ENCODE measurements around the gene THSD1.
"Not testable (repeated sequence)": the region's sequence is repeated elsewhere in the genome, so short reads cannot be mapped to it uniquely, and the experiment has no call there.

Gene THSD1

GRCh38 chr13:52356327-52356726 is 49.6 kb downstream of the THSD1 start:
- DNase-seq (ENCODE audit: low read depth in 2 of 2): no peak

GRCh38 chr13:52353193-52353592 is 52.8 kb downstream of the THSD1 start:
- DNase-seq (ENCODE audit: low read depth in 2 of 2): peak in 1 of 2 experiments; percentile 32

DNA sequence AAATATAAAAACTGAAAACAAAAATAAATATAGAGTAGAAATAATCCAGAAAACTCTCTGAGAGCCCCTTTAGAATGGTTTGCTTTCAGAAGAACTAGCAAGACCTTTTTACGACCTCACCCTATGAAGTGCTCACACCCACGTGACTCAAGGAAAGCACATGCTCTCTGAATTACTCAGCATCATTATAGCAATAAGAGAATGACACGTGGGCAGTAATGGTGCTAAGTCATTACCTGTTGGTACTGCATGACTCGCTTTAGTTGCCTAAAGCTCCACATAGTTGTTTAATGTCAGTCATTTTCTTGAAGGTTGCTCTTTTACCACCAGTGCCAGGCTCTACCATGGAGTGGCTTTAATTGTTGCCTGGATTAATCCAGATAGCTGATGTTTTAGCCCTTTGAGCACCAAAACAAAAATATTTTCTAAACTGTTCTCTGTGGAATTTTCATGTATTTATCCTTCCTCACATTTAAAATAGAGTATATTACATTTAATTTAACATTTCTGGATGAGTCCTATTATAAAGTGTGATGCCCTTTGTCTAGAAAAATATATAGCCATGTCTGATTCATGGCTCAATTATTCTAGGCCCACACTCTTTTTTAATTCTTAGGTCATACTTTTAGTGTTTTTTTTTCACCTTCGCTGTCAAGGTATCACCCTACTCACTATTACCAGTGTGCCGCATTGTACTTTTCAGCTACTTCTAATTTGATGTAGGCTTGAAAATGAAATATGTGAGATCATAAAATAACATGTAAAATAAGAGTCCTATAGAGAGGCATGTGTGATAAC is 56.8 kb downstream of the THSD1 start:
- DNase-seq (ENCODE audit: low read depth in 2 of 2): peak in 1 of 2 experiments; percentile 36

DNA sequence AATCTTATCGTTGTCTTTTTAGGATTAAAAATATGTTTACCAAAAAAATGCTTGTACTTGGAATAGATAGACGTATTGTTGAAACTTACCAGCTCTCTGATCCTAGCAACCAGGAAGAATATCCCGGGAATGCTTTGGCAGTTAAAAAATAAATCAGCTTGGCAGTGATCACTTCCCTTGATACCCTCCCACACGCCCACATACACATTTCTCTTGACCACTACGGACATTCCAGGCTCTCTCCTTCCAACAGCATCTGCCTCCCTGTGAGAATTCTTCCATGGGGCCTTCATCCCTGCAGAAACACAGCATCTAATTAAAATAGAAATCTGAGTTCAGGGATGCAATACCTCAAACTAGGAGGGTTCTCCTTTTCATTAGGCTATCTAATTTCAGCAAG is 57.9 kb downstream of the THSD1 start:
- DNase-seq (ENCODE audit: low read depth in 2 of 2): peak; percentile 60 to 64

DNA sequence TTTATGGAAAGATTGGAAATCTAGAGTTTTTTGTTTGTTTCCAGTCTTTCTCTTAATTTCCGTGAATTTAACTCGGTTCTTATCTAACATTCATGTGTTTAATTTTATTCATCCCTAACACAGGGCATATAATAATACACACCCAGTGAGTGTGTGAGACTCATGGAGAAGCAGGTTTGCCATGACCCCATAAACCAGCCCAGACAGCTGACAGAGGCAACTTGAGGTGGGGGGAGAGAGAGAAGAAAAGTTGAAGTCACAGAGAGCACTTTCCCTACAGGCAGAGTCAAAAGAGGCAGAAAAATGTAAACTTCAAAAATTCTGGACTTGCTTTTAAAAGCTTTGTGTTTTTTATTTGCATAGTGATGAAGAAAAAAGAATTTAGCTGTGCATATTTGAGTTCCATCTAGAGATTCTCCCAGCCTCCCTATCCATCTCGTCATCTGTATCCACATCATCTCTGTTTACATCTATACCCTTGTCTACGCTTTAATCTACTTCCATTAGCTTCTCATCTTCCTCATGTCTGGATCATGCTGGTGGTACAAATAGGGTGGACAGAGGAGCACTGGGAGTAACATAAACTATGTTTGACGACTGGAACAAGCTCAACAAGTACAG is 60.2 kb downstream of the THSD1 start:
- DNase-seq (ENCODE audit: low read depth in 2 of 2): no peak

GRCh38 chr13:52345048-52345447 is 60.9 kb downstream of the THSD1 start:
- no peak for DNase-seq (ENCODE audit: low read depth in 2 of 2)

GRCh38 chr13:52344108-52344507 is 61.9 kb downstream of the THSD1 start:
- no peak for DNase-seq (ENCODE audit: low read depth in 2 of 2)

DNA sequence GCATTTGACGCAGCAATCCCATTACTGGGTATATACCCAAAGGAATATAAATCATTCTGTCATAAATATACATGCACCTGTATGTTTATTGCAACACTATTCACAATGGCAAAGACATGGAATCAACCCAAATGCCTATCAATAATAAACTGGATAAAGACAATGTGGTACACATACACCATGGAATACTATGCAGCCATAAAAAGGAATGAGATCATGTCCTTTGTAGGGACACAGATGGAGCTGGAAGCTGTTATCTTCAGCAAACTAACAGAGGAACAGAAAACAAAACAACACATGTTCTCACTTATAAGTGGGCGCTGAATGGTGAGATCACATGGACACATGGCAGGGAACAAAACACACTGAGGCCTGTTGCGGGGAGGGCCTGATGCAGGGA is 63.8 kb downstream of the THSD1 start:
- DNase-seq (ENCODE audit: low read depth in 2 of 2): not testable (repeated sequence)

- not testable (repeated sequence) for DNase-seq (ENCODE audit: low read depth in 2 of 2)
Measured at GRCh38 chr13:52337828-52338455, 68.0 kb downstream of the THSD1 start.

GRCh38 chr13:52334107-52334506 is 71.9 kb downstream of the THSD1 start:
- not testable (repeated sequence) for DNase-seq (ENCODE audit: low read depth in 2 of 2)

- DNase-seq (ENCODE audit: low read depth in 2 of 2): not testable (repeated sequence)
Measured at GRCh38 chr13:52331844-52332243, 74.1 kb downstream of the THSD1 start.
